Glutamatergic neuron (in vitro differentiated cells): Measurements from ENCODE around the gene MED13L. TPM values are rescaled to one million over a fixed set of nuclear protein-coding genes. Genes with fewer than 3 reads are reported as not detected.

ENCODE experiments used
- DNase-seq: peaks from one replicate; pipeline ENCODE4 v3.0.0; 2022
- H3K27ac Mint-ChIP-seq: one replicate; pipeline ENCODE4 v1.8.0; 2020; ENCODE audit warnings: mild to moderate bottlenecking, mixed read lengths, inconsistent platforms; ENCODE audit not compliant: unreplicated experiment
- H3K27me3 Mint-ChIP-seq: one replicate; pipeline ENCODE4 v1.8.0; 2020; ENCODE audit warnings: mild to moderate bottlenecking, moderate library complexity, mixed read lengths, inconsistent platforms; ENCODE audit not compliant: unreplicated experiment
- H3K36me3 Mint-ChIP-seq: one replicate; pipeline ENCODE4 v1.8.0; 2020; ENCODE audit warnings: mild to moderate bottlenecking, mixed read lengths, inconsistent platforms; ENCODE audit not compliant: unreplicated experiment
- H3K4me1 Mint-ChIP-seq: one replicate; pipeline ENCODE4 v1.8.0; 2020; ENCODE audit warnings: mild to moderate bottlenecking, low read depth, mixed read lengths, inconsistent platforms; ENCODE audit not compliant: unreplicated experiment
- H3K4me3 Mint-ChIP-seq: one replicate; pipeline ENCODE4 v1.8.0; 2020; ENCODE audit warnings: mild to moderate bottlenecking, mixed read lengths, inconsistent platforms; ENCODE audit not compliant: unreplicated experiment
- H3K9me3 Mint-ChIP-seq: one replicate; pipeline ENCODE4 v1.8.0; 2020; ENCODE audit warnings: mild to moderate bottlenecking, moderate library complexity, mixed read lengths, inconsistent platforms; ENCODE audit not compliant: unreplicated experiment
- CTCF ChIP-seq: fragments of 200-600 bp; sonication (generic); IDR thresholded peaks from one replicate; pipeline ENCODE4 v1.5.0; 2021; ENCODE audit not compliant: partially characterized antibody, unreplicated experiment
- total RNA-seq: library from RNA; stranded (reverse); fragmentation: NEBNext Ultra II Directional; extraction: Animal tissue kit (Norgen Biotek cat#: 25700); gene quantifications from one replicate; pipeline ENCODE4 v1.2.1, GENCODE V29; 2021; ENCODE audit not compliant: unreplicated experiment

Gene MED13L
- total RNA-seq, 1 donor from 2014 or later: 95.5 TPM

GRCh38 chr12:116295327-116296263 lies 18.1 kb upstream of the MED13L start:
- peaks cover 3% of the 10 kb centered on the region for H3K9me3 Mint-ChIP-seq

GRCh38 chr12:116294454-116295165 lies 17.1 kb upstream of the MED13L start:
- Mint-ChIP-seq H3K36me3 (no peaks in the 10 kb centered on the region), H3K4me3 (no peak overlapping the region), H3K9me3 (peaks cover 3% of the 10 kb centered on the region), H3K27me3 (peaks cover 2% of the 10 kb centered on the region), H3K4me1 (peaks cover 2% of the 10 kb centered on the region), H3K27ac (no peak overlapping the region)
- no peak for TF ChIP-seq CTCF
- DNase-seq: no peak

More at GRCh38 chr12:116295327-116296263, 18.1 kb upstream of the MED13L start:
- no peak for TF ChIP-seq CTCF
- no peak for DNase-seq
- Mint-ChIP-seq H3K4me3 (no peak overlapping the region), H3K4me1 (peaks cover 9% of the 10 kb centered on the region), H3K27me3 (peaks cover 2% of the 10 kb centered on the region), H3K36me3 (no peaks in the 10 kb centered on the region), H3K27ac (no peak overlapping the region)

- no peak for DNase-seq
- Mint-ChIP-seq H3K36me3 (no peaks in the 10 kb centered on the region), H3K4me1 (peaks cover 2% of the 10 kb centered on the region), H3K4me3 (no peak overlapping the region), H3K27ac (no peak overlapping the region), H3K27me3 (peaks cover 2% of the 10 kb centered on the region), H3K9me3 (peaks cover 3% of the 10 kb centered on the region)
- no peak for TF ChIP-seq CTCF
Measured at GRCh38 chr12:116293687-116294453, 16.4 kb upstream of the MED13L start.

DNA sequence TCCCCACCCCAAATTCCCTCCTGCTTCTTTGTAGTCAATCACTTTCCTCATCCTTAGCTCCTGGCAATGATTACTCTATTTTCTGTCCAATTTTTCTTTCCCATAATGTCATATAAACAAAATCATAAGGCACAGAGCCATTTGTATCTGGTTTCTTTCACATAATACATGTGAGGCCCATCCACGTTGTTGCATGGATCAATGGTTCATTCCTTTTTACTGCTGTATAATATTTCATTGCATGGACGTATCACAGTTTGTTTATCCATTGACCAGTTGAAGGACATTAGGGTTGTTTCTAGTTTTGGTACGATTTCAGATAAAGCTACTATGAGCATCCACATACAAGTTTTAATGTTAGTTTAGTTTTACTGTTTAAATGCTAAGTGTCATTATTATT lies 13.7 kb upstream of the MED13L start:
- TF ChIP-seq CTCF: no peak
- Mint-ChIP-seq H3K4me1 (peaks cover 2% of the 10 kb centered on the region), H3K27me3 (peaks cover 3% of the 10 kb centered on the region), H3K9me3 (peaks cover 2% of the 10 kb centered on the region), H3K27ac (no peak overlapping the region), H3K4me3 (no peak overlapping the region), H3K36me3 (no peaks in the 10 kb centered on the region)
- DNase-seq: no peak
